Endothelial cell of umbilical vein (primary cell): ENCODE data around the gene SLC10A7. TPM values are rescaled to one million over a fixed set of nuclear protein-coding genes. Genes with fewer than 3 reads are reported as not detected.

Experiments used
- BruUV-seq: library from RNA; stranded (reverse); fragments of 400-500 nt; replicated peaks from 2 replicates; lab custom pipeline; 2021; lab: Mats Ljungman, UMichigan
- CTCF ChIA-PET: fragments of 300-600, 350-600 bp; sonication (Branson Sonifier 250); formaldehyde crosslinking; loops from one replicate; lab custom pipeline; 2021; ENCODE audit warnings: antibody characterized with exemption, inconsistent platforms; lab: Charles Lee
- POLR2A ChIA-PET: fragments of 300-600, 350-600 bp; sonication (Branson Sonifier 250); formaldehyde crosslinking; loops from one replicate; lab custom pipeline; 2021; ENCODE audit warnings: antibody characterized with exemption, inconsistent platforms; lab: Charles Lee
- DNase-seq: peaks from one replicate; pipeline ENCODE4 v3.0.0-alpha.2; 2011; ENCODE audit warnings: low read depth, low spot score
- FAIRE-seq: peaks from 2 replicates; lab custom pipeline; 2011; peaks lifted over from hg19 to GRCh38; lab: Jason Lieb, UNC
- H2AFZ ChIP-seq: 2 replicates; pipeline ENCODE4 v1.6.0; 2012; ENCODE audit warnings: low read depth, low read length, control low read depth, inconsistent platforms
- H3K27ac ChIP-seq: 2 replicates; pipeline ENCODE4 v1.5.1; 2011; ENCODE audit warnings: low read depth, mild to moderate bottlenecking, control low read depth, low read length, moderate library complexity; ENCODE audit not compliant: insufficient read depth
- H3K27me3 ChIP-seq, 2 experiments: 2 replicates each; pipeline versions ENCODE4 v1.6.0 to v1.6.1; 2011; ENCODE audit warnings: low read length in 2 of 2, mixed read lengths in 1 of 2; ENCODE audit not compliant: control insufficient read depth in 2 of 2, insufficient read depth in 2 of 2
- H3K36me3 ChIP-seq, 2 experiments: 2 replicates in 1 of 2; 3 replicates in 1 of 2; pipeline ENCODE4 v1.5.1; 2011; ENCODE audit warnings: low read length in 2 of 2, mild to moderate bottlenecking in 1 of 2, moderate library complexity in 1 of 2; ENCODE audit not compliant: control insufficient read depth in 2 of 2, insufficient read depth in 2 of 2; ENCODE audit errors: extremely low read depth in 1 of 2
- H3K4me1 ChIP-seq: 3 replicates; pipeline ENCODE4 v1.5.1; 2011; ENCODE audit warnings: mild to moderate bottlenecking, low read length; ENCODE audit not compliant: control insufficient read depth, insufficient read depth; ENCODE audit errors: extremely low read depth
- H3K4me2 ChIP-seq: 2 replicates; pipeline ENCODE4 v1.6.1; 2011; ENCODE audit warnings: low read length, control low read depth, mixed read lengths; ENCODE audit not compliant: insufficient read depth
- H3K4me3 ChIP-seq, 3 experiments: fragments of 200-600 bp in 1 of 3; sonication (generic), shearing (Covaris generic) in 1 of 3; replicated peaks in 1 of 3; 2 replicates each; pipeline ENCODE4 v1.5.1; 2011 to 2016; ENCODE audit warnings: control low read depth in 3 of 3, low read length in 3 of 3, mild to moderate bottlenecking in 2 of 3, inconsistent platforms in 1 of 3, low read depth in 1 of 3, moderate library complexity in 1 of 3; ENCODE audit not compliant: insufficient read depth in 1 of 3
- H3K79me2 ChIP-seq: 2 replicates; pipeline ENCODE4 v1.6.0; 2012; ENCODE audit warnings: low read length, inconsistent platforms; ENCODE audit not compliant: control insufficient read depth, insufficient read depth
- H3K9ac ChIP-seq: replicated peaks from 2 replicates; pipeline ENCODE3; 2011; ENCODE audit warnings: low read length, control low read depth; ENCODE audit not compliant: insufficient read depth; ENCODE audit errors: extremely low read depth
- H3K9me1 ChIP-seq: replicated peaks from 3 replicates; pipeline ENCODE4 v1.6.0; 2011; ENCODE audit warnings: mild to moderate bottlenecking, low read length; ENCODE audit not compliant: control insufficient read depth, insufficient read depth; ENCODE audit errors: extremely low read depth
- H3K9me3 ChIP-seq: replicated peaks from 2 replicates; pipeline ENCODE4 v1.5.1; 2012; ENCODE audit warnings: low read length, inconsistent platforms; ENCODE audit not compliant: control insufficient read depth, insufficient read depth
- H4K20me1 ChIP-seq: replicated peaks from 2 replicates; pipeline ENCODE3; 2011; ENCODE audit warnings: mild to moderate bottlenecking, low read length; ENCODE audit not compliant: control insufficient read depth, insufficient read depth; ENCODE audit errors: extremely low read depth
- CTCF ChIP-seq, 2 donors: IDR thresholded peaks; 1 replicate in 1 of 2; 2 replicates in 1 of 2; pipeline ENCODE4 v1.5.1; 2011; ENCODE audit warnings: low read length in 2 of 2, mild to moderate bottlenecking in 2 of 2, moderate library complexity in 2 of 2, control low read depth in 1 of 2, inconsistent platforms in 1 of 2, low read depth in 1 of 2; ENCODE audit not compliant: insufficient read depth in 1 of 2; ENCODE audit errors: extremely low read depth in 1 of 2
- EZH2 ChIP-seq: IDR thresholded peaks from 2 replicates; pipeline ENCODE4 v1.6.1; 2012; ENCODE audit warnings: borderline replicate concordance, low read depth, mild to moderate bottlenecking, moderate library complexity, low read length, inconsistent platforms; ENCODE audit not compliant: severe bottlenecking
- FOS ChIP-seq: IDR thresholded peaks from 2 replicates; pipeline ENCODE4 v1.6.1; 2011; ENCODE audit warnings: mild to moderate bottlenecking, low read length, moderate library complexity, borderline replicate concordance; ENCODE audit not compliant: insufficient read depth
- GATA2 ChIP-seq: IDR thresholded peaks from 2 replicates; pipeline ENCODE4 v1.7.0; 2011; ENCODE audit warnings: low read depth, mild to moderate bottlenecking, moderate library complexity, mixed read lengths, low read length; ENCODE audit not compliant: insufficient read length, insufficient read depth
- JUN ChIP-seq: IDR thresholded peaks from 2 replicates; pipeline ENCODE4 v1.6.1; 2011; ENCODE audit warnings: borderline replicate concordance, low read depth; ENCODE audit not compliant: insufficient read length, insufficient read depth
- MAX ChIP-seq: IDR thresholded peaks from 2 replicates; pipeline ENCODE4 v1.6.1; 2011; ENCODE audit not compliant: insufficient read depth, insufficient read length
- MYC ChIP-seq: IDR thresholded peaks from one replicate; pipeline ENCODE4 v1.6.1; 2011; ENCODE audit warnings: mild to moderate bottlenecking, low read depth, low read length
- POLR2A ChIP-seq: IDR thresholded peaks from 2 replicates; pipeline ENCODE4 v1.6.1; 2012; ENCODE audit warnings: low read depth, mild to moderate bottlenecking, control low read depth, low read length
- POLR2AphosphoS5 ChIP-seq: IDR thresholded peaks from 2 replicates; pipeline ENCODE4 v1.6.1; 2012; ENCODE audit warnings: low read depth, mild to moderate bottlenecking, control low read depth, low read length, moderate library complexity; ENCODE audit not compliant: insufficient read depth
- dilution Hi-C: fragments of 300-500 bp; cut with MboI; formaldehyde crosslinking; loops from one replicate; pipeline ENCODE4 v1.15.0; 2019; ENCODE audit warnings: low sequenced_read_pairs; ENCODE audit not compliant: extremely low pct_ligation_motif_present
- intact Hi-C: fragments of 100-400 bp; cut with micrococcal nuclease; formaldehyde crosslinking; loops from one replicate; pipeline ENCODE4 v1.10.0; 2022
- polyA plus RNA-seq, 4 experiments: library from polyadenylated mRNA; depleted of rRNA in 3 of 4; stranded (reverse) in 3 of 4; unstranded in 1 of 4; fragments of >200 nt; gene quantifications; 2 replicates each; pipeline versions ENCODE4 v1.2.1 to v1.2.3, GENCODE V29; 2011 to 2012; ENCODE audit warnings: missing spikeins in 1 of 4
- total RNA-seq: library from RNA; stranded (reverse); gene quantifications from 2 replicates; pipeline ENCODE4 v1.2.3, GENCODE V29; 2021

Gene SLC10A7
- total and polyA plus RNA-seq, 2 donors (not counting 3 experiments of a cell fraction or from before 2014, with no cell fraction given), result 13.6 to 20.4 TPM

GRCh38 chr4:146450524-146450923 lies 71.2 kb downstream of the SLC10A7 start:
- dilution Hi-C loops, result no loop called here
- TF ChIP-seq POLR2AphosphoS5 (no peak), FOS (no peak), JUN (no peak), MAX (no peak), GATA2 (no peak), MYC (no peak), CTCF (IDR thresholded peaks at IDR 0.05; ENCODE audit: extremely low read depth in 1 of 2, insufficient read depth in 1 of 2, low read depth in 1 of 2, low read length in 2 of 2) (no peak), EZH2 (no peak), POLR2A (no peak)
- H3K4me2 ChIP-seq, result no peak overlapping the region
- no peaks in the 10 kb centered on the region for H3K79me2 ChIP-seq
- ChIA-PET CTCF (no interaction called here), POLR2A (no interaction called here)
- no peak for DNase-seq
- FAIRE-seq, result no peak
- H3K9ac ChIP-seq, result no peak overlapping the region
- H2AFZ ChIP-seq, result no peak overlapping the region
- H3K36me3 ChIP-seq, result no peaks in the 10 kb centered on the region
- H4K20me1 ChIP-seq, result no peaks in the 10 kb centered on the region
- no TSS peak for BruUV-seq
- H3K4me3 ChIP-seq, result no peak overlapping the region
- no peaks in the 10 kb centered on the region for H3K9me1 ChIP-seq
- no peaks in the 10 kb centered on the region for H3K4me1 ChIP-seq
- no peaks in the 10 kb centered on the region for H3K27me3 ChIP-seq
- intact Hi-C loops, result no loop called here
- no peaks in the 10 kb centered on the region for H3K9me3 ChIP-seq
- no peak overlapping the region for H3K27ac ChIP-seq
